Activated CD4-positive, alpha-beta memory T cell treated with anti-CD3 and anti-CD28 coated beads for 36 hours (primary cell): ENCODE data around the gene SRMS. TPM values are rescaled to one million over a fixed set of nuclear protein-coding genes. Genes with fewer than 3 reads are reported as not detected.

Experiments
- CTCF ChIA-PET: fragments of 350-600 bp; sonication (Branson Sonifier 250); formaldehyde crosslinking; loops from one replicate; lab custom pipeline; 2021; ENCODE audit warnings: antibody characterized with exemption, inconsistent platforms; lab: Charles Lee
- POLR2A ChIA-PET: fragments of 350-600 bp; sonication (Branson Sonifier 250); formaldehyde crosslinking; loops from one replicate; lab custom pipeline; 2021; ENCODE audit warnings: antibody characterized with exemption; lab: Charles Lee
- DNase-seq: peaks from one replicate; pipeline ENCODE4 v3.0.0-alpha.2; 2020
- H3K27ac Mint-ChIP-seq: one replicate; pipeline ENCODE4 v1.8.0; 2021; ENCODE audit warnings: mixed read lengths
- H3K27me3 Mint-ChIP-seq: one replicate; pipeline ENCODE4 v1.8.0; 2021; ENCODE audit warnings: mixed read lengths
- H3K36me3 Mint-ChIP-seq: one replicate; pipeline ENCODE4 v1.8.0; 2021; ENCODE audit warnings: mixed read lengths
- H3K4me1 Mint-ChIP-seq: one replicate; pipeline ENCODE4 v1.8.0; 2021; ENCODE audit warnings: low read depth, mixed read lengths
- H3K4me3 Mint-ChIP-seq: one replicate; pipeline ENCODE4 v1.8.0; 2021; ENCODE audit warnings: mild to moderate bottlenecking, mixed read lengths
- H3K9me3 Mint-ChIP-seq: one replicate; pipeline ENCODE4 v1.8.0; 2021; ENCODE audit warnings: mixed read lengths
- intact Hi-C: fragments of 100-400 bp; cut with micrococcal nuclease; formaldehyde crosslinking; loops from one replicate; pipeline ENCODE4 v1.15.1; 2023
- total RNA-seq, 2 experiments: library from RNA; stranded (reverse); gene quantifications; one replicate each; pipeline ENCODE4 v1.2.3, GENCODE V29; 2021

SRMS gene
- total RNA-seq, 2 experiments from 2014 or later: not detected

DNA sequence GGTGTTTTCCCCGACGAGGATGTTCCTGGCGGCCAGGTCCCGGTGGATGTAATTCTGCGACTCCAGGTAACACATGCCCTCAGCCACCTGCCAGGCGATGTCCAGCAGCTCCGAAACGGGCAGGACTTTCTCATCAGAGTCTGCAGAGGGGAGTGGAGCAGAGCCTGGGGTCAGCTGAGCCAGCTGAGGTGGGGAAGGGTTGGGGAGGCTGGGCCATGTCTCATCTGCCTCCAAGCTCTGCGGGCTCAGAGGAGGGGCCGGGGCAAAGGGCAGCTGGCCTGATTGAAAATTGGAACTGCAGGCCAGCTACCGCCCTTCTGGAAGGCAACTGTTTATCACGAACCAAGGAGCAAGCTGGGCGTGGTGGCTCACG lies 16.8 kb downstream of the SRMS start:
- ChIA-PET CTCF (no interaction called here), POLR2A (no interaction called here)
- Mint-ChIP-seq H3K27ac (no peak overlapping the region), H3K27me3 (no peaks in the 10 kb centered on the region), H3K4me3 (no peak overlapping the region), H3K9me3 (no peaks in the 10 kb centered on the region), H3K36me3 (no peaks in the 10 kb centered on the region), H3K4me1 (peaks cover 17% of the 10 kb centered on the region)
- intact Hi-C loops: loop anchor here (10.0 kb wide), 1 partner anchor 534 kb away; the partner anchor contains the start of gene TCEA2
- no peak for DNase-seq

DNA sequence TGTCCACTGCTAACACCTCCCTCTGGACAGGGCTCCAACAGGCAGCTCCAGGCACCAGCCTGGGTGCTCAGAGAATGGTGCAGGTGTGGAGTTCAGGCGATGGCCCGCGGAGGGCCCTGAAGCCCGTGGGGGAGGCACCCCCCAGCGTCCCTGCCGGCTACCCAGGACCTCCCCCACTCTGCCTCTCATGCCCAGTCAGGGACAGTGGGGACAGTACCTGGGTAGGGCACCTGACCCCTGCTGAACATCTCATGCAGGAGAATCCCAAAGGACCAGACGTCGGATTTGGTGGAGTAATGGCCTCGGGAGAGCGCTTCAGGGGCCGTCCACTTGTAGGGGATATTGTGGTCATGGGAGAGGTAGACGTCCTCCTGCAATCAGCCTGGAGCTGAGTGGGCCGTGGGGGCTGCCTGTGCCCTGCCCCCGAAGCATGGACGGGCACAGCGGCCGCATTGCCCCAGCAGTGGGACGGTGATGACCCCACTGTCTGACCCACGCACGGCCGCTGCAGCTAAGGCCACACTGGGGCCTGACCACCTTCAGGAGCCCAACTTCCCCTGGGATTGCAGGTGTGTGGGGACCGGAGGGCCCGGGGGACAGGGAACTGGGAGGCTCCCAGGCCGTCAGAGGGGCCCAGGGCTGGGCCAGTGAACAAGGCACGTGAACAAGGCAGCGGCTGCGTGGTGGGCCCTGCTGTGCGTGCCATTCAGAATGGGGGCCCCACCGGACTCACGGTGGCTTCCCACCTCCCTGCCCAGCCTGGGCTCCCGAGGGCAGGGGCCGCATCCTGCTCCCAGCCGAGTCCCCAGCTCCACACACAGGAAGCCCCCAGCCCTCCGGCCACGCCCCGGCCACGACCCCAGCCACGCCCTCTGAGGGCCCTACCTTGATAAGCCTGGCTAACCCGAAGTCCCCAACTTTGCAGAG lies 17.4 kb downstream of the SRMS start:
- intact Hi-C loops: loop anchor here (10.0 kb wide), 1 partner anchor 535 kb away; the partner anchor contains the start of gene TCEA2
- Mint-ChIP-seq H3K9me3 (no peaks in the 10 kb centered on the region), H3K27me3 (no peaks in the 10 kb centered on the region), H3K4me1 (peaks cover 17% of the 10 kb centered on the region), H3K27ac (no peak overlapping the region), H3K4me3 (no peak overlapping the region), H3K36me3 (no peaks in the 10 kb centered on the region)
- POLR2A ChIA-PET: interaction anchor here (2.0 to 2.1 kb wide), 2 partner anchors 8 to 9 kb away, joined by 8 to 12 read pairs; partner anchors contain the start of genes PPDPF and PTK6
- no peak for DNase-seq
- CTCF ChIA-PET: interaction anchor here (0.6 kb wide), 1 partner anchor 88 kb away, joined by 3 read pairs; no protein-coding TSS in a partner anchor

DNA sequence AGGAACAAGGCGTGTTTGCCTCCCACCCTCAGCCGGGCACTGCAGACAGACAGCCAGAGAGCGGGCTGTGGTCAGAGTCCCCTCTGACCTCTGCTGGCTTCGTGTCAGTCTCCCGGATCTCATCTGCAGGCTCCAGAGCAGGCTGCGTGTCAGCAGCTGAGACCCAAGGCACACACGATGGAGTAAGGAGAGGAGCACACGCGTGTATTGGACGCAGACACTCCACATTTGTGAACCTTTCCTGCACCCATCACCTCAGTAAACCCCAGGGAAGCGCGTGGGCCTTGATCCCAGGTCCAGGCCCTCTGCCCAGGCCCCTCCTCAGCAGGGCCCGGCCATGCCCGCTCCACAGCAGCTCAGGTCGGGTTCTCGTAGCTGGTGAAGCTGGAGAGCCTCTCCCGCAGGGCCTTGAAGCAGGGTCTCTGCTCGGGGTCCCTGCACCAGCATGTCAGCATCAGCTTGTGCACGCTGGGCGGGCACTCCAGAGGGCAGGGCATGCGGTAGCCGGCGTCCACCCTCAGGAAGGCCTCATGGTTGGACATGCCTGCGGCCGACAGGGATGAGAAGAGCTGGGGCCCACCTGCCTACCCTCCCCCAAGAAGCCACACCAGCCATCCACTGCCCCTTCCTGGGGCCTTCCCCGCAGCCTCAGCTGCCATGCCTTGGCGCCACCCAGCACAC lies 18.2 kb downstream of the SRMS start:
- H3K4me3 Mint-ChIP-seq: no peak overlapping the region
- CTCF ChIA-PET: interaction anchor here (0.6 to 1.4 kb wide), 5 partner anchors 8 to 444 kb away, joined by 3 to 9 read pairs (median 4); partner anchors contain the start of gene PTK6
- POLR2A ChIA-PET: interaction anchor here (2.0 to 2.1 kb wide), 2 partner anchors 9 kb away, joined by 8 to 12 read pairs; partner anchors contain the start of genes PPDPF and PTK6
- no peak overlapping the region for H3K27ac Mint-ChIP-seq
- intact Hi-C loops: no loop called here
- no peak for DNase-seq
- no peaks in the 10 kb centered on the region for H3K27me3 Mint-ChIP-seq
- H3K4me1 Mint-ChIP-seq: peaks cover 18% of the 10 kb centered on the region
- peaks cover 1% of the 10 kb centered on the region for H3K9me3 Mint-ChIP-seq
- no peaks in the 10 kb centered on the region for H3K36me3 Mint-ChIP-seq

DNA sequence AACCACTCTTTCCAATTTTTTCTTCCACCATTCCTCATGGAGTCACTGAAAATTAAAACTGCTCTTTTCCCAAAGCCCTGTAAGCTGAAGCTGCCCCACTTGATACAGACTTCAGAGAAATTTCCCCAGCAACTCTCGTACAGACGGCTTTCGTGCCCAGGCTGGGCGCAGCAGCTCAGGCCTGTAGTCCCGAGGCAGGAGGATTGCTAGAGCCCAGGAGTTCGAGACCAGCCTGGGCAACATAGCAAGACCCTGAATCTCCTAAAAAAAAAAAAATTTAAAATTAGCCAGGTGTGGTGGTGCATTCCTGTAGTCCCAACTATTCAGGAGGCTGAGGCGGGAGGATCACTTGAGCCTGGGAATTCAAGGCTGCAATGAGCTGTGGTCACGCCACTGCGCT lies 20.4 kb downstream of the SRMS start:
- intact Hi-C loops: no loop called here
- H3K36me3 Mint-ChIP-seq: peaks cover 16% of the 10 kb centered on the region
- H3K4me3 Mint-ChIP-seq: no peak overlapping the region
- DNase-seq: no peak
- peaks cover 30% of the 10 kb centered on the region for H3K4me1 Mint-ChIP-seq
- ChIA-PET CTCF (interaction anchor here (0.7 to 1.4 kb wide), 2 partner anchors 19 to 33 kb away, joined by 3 read pairs; no protein-coding TSS in a partner anchor), POLR2A (no interaction called here)
- H3K27me3 Mint-ChIP-seq: no peaks in the 10 kb centered on the region
- H3K9me3 Mint-ChIP-seq: peaks cover 13% of the 10 kb centered on the region
- H3K27ac Mint-ChIP-seq: no peak overlapping the region

DNA sequence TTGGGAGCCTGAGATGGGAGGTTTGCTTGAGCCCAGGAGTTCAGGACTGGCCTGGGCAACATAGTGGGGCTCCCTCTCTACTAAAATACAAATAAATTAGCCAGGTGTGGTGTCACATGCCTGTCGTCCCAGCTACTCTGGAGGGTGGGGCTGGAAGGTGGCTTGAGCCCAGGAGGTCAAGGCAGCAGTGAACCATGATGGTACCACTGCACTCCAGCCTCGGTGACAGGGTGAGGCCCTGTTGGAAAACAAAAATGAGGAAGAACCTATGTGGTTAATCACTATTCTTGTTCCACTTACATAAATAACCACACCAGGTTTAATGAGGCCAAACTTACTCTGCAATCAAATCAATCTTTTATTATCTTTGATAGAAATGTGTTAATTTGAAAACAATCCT lies 21.6 kb downstream of the SRMS start:
- Mint-ChIP-seq H3K27ac (no peak overlapping the region), H3K9me3 (peaks cover 13% of the 10 kb centered on the region), H3K4me1 (peaks cover 33% of the 10 kb centered on the region), H3K36me3 (peaks cover 24% of the 10 kb centered on the region), H3K27me3 (no peaks in the 10 kb centered on the region), H3K4me3 (no peak overlapping the region)
- POLR2A ChIA-PET: interaction anchor here (0.9 kb wide), 1 partner anchor 11 kb away, joined by 3 read pairs; the partner anchor contains the start of gene PTK6
- intact Hi-C loops: no loop called here
- no peak for DNase-seq
- CTCF ChIA-PET: no interaction called here

DNA sequence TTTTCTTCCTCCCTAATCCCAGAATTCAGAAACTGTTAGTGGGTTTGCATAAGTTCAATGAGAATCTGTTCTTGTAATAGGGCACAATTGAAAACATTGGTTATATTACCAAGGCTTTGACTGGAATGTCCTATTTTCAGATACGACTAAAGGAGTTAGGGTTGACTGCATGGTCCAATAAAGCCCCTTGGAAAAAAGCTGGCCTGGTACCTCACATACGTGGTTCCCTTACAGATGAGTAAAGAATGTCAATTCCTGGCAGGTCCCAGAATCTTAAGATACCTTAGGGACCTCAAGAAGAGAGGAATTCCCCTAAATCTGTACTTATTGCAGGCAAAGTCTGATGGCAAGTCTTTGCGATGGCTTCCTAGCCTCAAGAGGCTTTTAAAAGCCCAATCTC lies 22.4 kb downstream of the SRMS start:
- Mint-ChIP-seq H3K9me3 (peaks cover 13% of the 10 kb centered on the region), H3K4me1 (peaks cover 33% of the 10 kb centered on the region), H3K36me3 (peaks cover 24% of the 10 kb centered on the region), H3K4me3 (no peak overlapping the region), H3K27me3 (no peaks in the 10 kb centered on the region), H3K27ac (no peak overlapping the region)
- ChIA-PET CTCF (no interaction called here), POLR2A (interaction anchor here (0.9 kb wide), 1 partner anchor 12 kb away, joined by 3 read pairs; the partner anchor contains the start of gene PTK6)
- DNase-seq: no peak
- intact Hi-C loops: no loop called here

DNA sequence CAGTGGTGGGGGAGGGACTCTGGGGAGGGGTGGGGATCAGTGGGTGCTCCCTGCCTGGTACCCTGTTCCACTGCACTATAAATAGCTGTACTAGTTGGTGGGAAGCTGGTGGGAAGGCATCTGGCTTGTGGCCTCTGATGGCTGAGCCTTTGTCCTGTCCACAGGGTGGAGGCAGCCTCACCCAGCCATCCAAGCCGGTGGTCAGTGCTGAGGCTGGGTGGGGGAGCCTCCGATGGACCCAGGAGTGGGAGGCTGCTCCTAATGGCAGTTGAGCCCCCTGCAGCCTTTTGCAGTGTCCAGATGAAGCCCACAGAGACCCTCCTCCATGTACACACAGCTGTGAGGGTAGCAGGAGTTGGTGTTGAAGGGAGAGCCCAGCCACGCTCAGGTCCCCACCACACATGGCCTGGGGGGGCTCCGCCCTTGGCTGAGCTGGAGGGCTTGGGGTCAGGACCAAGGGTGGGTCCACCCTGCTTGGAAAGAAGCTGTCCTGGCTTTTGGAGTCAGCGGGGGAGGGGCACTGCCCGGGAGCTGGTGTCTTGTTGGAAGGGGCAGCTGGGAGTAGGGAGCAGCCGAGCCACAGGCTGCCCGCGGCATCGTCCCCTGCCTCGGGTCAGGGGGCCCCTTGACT lies 24.5 kb downstream of the SRMS start:
- Mint-ChIP-seq H3K4me3 (no peak overlapping the region), H3K4me1 (peaks cover 30% of the 10 kb centered on the region), H3K36me3 (peaks cover 24% of the 10 kb centered on the region), H3K27me3 (no peaks in the 10 kb centered on the region), H3K27ac (no peak overlapping the region), H3K9me3 (peaks cover 13% of the 10 kb centered on the region)
- no peak for DNase-seq
- POLR2A ChIA-PET: interaction anchor here (5.4 kb wide), 1 partner anchor 14 kb away, joined by 55 read pairs; the partner anchor contains the start of gene PTK6
- CTCF ChIA-PET: interaction anchor here (1.0 to 1.8 kb wide), 2 partner anchors 14 to 26 kb away, joined by 3 to 7 read pairs; partner anchors contain the start of gene PTK6
- intact Hi-C loops: no loop called here

DNA sequence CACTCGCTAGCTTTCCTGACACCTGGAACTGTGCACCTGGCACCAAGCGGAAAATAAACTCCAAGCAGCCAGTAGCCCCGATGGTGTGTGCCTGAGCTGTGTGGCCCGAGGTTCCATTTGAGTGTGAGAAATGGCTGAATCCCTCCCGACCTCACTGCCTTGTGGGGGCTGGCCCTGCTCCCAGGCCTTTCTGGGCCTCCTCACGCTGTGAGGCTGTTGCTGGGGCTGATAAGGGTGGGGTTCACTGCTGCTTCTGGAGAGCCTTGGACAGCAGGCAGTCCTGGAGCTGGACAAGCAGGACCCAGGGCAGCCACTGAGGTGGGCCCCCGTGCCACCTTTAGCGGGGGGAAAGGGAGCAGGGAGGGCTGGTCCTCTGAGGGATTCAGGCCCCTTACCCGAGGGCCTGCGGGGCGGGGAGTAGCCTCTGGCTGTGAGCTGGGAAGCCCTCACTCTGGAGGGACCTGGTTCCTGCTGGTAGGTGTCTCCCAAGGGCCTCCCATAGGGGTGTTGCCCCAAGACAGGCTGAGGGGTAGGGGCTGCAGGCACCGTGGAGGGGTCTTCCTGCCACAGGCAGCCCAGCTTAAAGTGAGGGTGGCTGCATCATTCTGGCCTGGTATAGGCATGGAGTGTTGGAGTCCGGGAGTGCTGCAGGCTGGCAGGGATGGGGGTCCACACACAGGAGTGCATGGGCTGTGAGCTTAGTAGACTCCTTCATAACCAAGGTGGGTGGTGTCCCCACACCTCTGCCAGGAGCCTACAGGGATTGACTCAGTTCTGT lies 25.3 kb downstream of the SRMS start:
- H3K4me1 Mint-ChIP-seq: peaks cover 26% of the 10 kb centered on the region
- no peak for DNase-seq
- POLR2A ChIA-PET: interaction anchor here (1.0 to 5.4 kb wide), 4 partner anchors 14 to 584 kb away, joined by 3 to 55 read pairs (median 6); partner anchors contain the start of genes GID8, GMEB2 and PTK6
- intact Hi-C loops: no loop called here
- peaks cover 13% of the 10 kb centered on the region for H3K9me3 Mint-ChIP-seq
- CTCF ChIA-PET: interaction anchor here (0.9 to 2.1 kb wide), 4 partner anchors 15 to 459 kb away, joined by 3 to 15 read pairs (median 5); partner anchors contain the start of genes PRPF6 and PTK6
- H3K4me3 Mint-ChIP-seq: peak overlapping the region; percentile 55
- H3K27me3 Mint-ChIP-seq: no peaks in the 10 kb centered on the region
- H3K27ac Mint-ChIP-seq: no peak overlapping the region
- peaks cover 26% of the 10 kb centered on the region for H3K36me3 Mint-ChIP-seq

DNA sequence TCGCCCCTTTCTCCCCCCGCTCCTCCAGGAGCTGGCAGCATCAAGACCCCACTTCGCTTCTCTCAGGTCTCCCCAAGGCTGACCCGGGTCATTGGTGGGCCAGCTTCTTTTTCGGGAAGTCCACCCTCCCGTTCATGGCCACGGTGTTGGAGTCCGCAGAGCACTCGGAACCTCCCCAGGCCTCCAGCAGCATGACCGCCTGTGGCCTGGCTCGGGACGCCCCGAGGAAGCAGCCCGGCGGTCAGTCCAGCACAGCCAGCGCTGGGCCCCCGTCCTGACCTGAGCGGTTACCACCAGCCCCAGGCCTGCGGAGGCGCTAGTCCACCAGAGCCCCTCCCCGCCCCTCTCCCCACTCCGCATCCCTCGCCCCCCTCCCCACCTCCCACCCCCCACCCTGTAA lies 25.9 kb downstream of the SRMS start:
- CTCF ChIA-PET: interaction anchor here (0.9 to 2.1 kb wide), 6 partner anchors 16 to 518 kb away, joined by 3 to 15 read pairs (median 6); partner anchors contain the start of genes PRPF6, PTK6 and TPD52L2
- intact Hi-C loops: loop anchor here (2.0 kb wide), 1 partner anchor 31 kb away; no protein-coding TSS in a partner anchor
- Mint-ChIP-seq H3K27me3 (no peaks in the 10 kb centered on the region), H3K4me1 (peaks cover 23% of the 10 kb centered on the region), H3K4me3 (peak overlapping the region; percentile 78), H3K9me3 (peaks cover 13% of the 10 kb centered on the region), H3K27ac (peak overlapping the region; percentile 33), H3K36me3 (peaks cover 26% of the 10 kb centered on the region)
- DNase-seq: no peak
- POLR2A ChIA-PET: interaction anchor here (0.6 to 5.4 kb wide), 10 partner anchors 8 to 583 kb away, joined by 3 to 55 read pairs (median 4); partner anchors contain the start of genes ARFRP1, GID8, GMEB2 and PTK6

DNA sequence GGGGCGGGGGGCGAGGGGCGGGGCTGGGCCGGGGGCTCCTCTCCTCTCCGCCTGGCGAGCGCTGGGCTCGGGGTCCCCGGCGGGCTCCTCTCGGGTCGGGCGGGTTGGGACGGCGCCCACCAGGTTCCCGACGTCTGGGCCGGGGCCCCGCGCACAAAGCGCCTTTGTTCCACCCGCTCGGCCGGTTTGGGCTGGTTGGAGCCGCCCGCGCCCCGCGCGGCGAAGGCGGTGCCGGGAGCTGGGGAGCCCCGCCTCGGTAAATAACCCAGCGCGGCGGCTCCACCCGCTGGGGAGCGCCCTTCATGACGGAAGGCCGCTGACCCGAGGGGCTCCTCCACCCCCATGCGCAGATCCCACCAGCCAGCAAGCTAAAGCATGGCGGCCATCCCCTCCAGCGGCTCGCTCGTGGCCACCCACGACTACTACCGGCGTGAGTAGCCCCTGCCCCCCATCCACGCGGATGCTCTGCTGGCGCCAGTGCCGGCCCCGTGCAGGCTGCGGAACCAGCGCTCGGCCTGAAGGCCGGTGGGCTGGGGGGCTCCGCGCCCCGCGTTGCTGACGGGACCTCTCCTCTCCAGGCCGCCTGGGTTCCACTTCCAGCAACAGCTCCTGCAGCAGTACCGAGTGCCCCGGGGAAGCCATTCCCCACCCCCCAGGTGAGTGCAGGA lies 26.5 kb downstream of the SRMS start:
- POLR2A ChIA-PET: interaction anchor here (0.6 to 5.4 kb wide), 11 partner anchors 8 to 583 kb away, joined by 3 to 55 read pairs (median 3); partner anchors contain the start of genes ARFRP1, GID8, GMEB2 and PTK6

More for the DNA sequence above, 26.5 kb downstream of the SRMS start:
- peak overlapping the region; percentile 33 for H3K27ac Mint-ChIP-seq
- intact Hi-C loops: loop anchor here (2.0 kb wide), 1 partner anchor 32 kb away; no protein-coding TSS in a partner anchor
- H3K4me3 Mint-ChIP-seq: peak overlapping the region; percentile 78
- DNase-seq: peak; percentile 81
- H3K4me1 Mint-ChIP-seq: peaks cover 23% of the 10 kb centered on the region
- H3K27me3 Mint-ChIP-seq: no peaks in the 10 kb centered on the region
- CTCF ChIA-PET: interaction anchor here (0.6 to 2.1 kb wide), 11 partner anchors 17 to 518 kb away, joined by 3 to 15 read pairs (median 4); partner anchors contain the start of genes PRPF6, PTK6 and TPD52L2
- peaks cover 13% of the 10 kb centered on the region for H3K9me3 Mint-ChIP-seq
- H3K36me3 Mint-ChIP-seq: peaks cover 26% of the 10 kb centered on the region
